OCI-LY1 (cell line): ENCODE measurements around the gene ACE2.

ENCODE experiments used
- H2AFZ ChIP-seq: fragments of 200-600 bp; sonication (generic), shearing (Covaris generic); 2 replicates; pipeline ENCODE4 v1.6.0; 2014; ENCODE audit warnings: antibody characterized with exemption, mild to moderate bottlenecking, low read length
- H3F3A ChIP-seq: fragments of 200-600 bp; sonication (generic), shearing (Covaris generic); 2 replicates; pipeline ENCODE4 v1.6.0; 2014; ENCODE audit warnings: mild to moderate bottlenecking, antibody characterized with exemption, low read length, moderate library complexity; ENCODE audit not compliant: insufficient read depth
- H3K27ac ChIP-seq: fragments of 200-600 bp; sonication (generic); 2 replicates; pipeline ENCODE4 v1.5.1; 2014; ENCODE audit warnings: low read length, mixed run types, mild to moderate bottlenecking, low read depth; ENCODE audit not compliant: poor library complexity, severe bottlenecking
- H3K27me3 ChIP-seq: fragments of 200-600 bp; sonication (generic); 2 replicates; pipeline ENCODE4 v1.6.0; 2014; ENCODE audit warnings: antibody characterized with exemption, mild to moderate bottlenecking, low read length, moderate library complexity; ENCODE audit not compliant: insufficient read depth
- H3K36me3 ChIP-seq: fragments of 200-600 bp; sonication (generic); 2 replicates; pipeline ENCODE4 v1.6.1; 2014; ENCODE audit warnings: mild to moderate bottlenecking, antibody characterized with exemption, low read length, moderate library complexity, mixed read lengths; ENCODE audit not compliant: insufficient read depth
- H3K4me1 ChIP-seq: fragments of 200-600 bp; sonication (generic); 2 replicates; pipeline ENCODE4 v1.5.1; 2014; ENCODE audit warnings: mild to moderate bottlenecking, low read length, moderate library complexity; ENCODE audit not compliant: insufficient read depth, severe bottlenecking
- H3K4me2 ChIP-seq: fragments of 200-600 bp; sonication (generic), shearing (Covaris generic); 2 replicates; pipeline ENCODE4 v1.6.1; 2014; ENCODE audit warnings: low read length
- H3K4me3 ChIP-seq: fragments of 200-600 bp; sonication (generic); 2 replicates; pipeline ENCODE4 v1.5.1; 2014; ENCODE audit warnings: low read length, low read depth, mild to moderate bottlenecking, mixed read lengths; ENCODE audit not compliant: poor library complexity, severe bottlenecking
- H3K79me2 ChIP-seq: fragments of 200-600 bp; shearing (Covaris generic); 2 replicates; pipeline ENCODE4 v1.6.1; 2016; ENCODE audit warnings: mixed run types, low read length, mixed read lengths; ENCODE audit not compliant: insufficient read depth
- H3K9ac ChIP-seq: fragments of 200-600 bp; sonication (generic), shearing (Covaris generic); 2 replicates; pipeline ENCODE4 v1.6.1; 2014; ENCODE audit warnings: mild to moderate bottlenecking, low read length, mixed read lengths
- H3K9me2 ChIP-seq: fragments of 200-600 bp; sonication (generic), shearing (Covaris generic); 2 replicates; pipeline ENCODE4 v1.6.1; 2014; ENCODE audit warnings: low read depth, mild to moderate bottlenecking, low read length, mixed read lengths
- H3K9me3 ChIP-seq: fragments of 200-600 bp; shearing (Covaris generic); 2 replicates; pipeline ENCODE4 v1.6.1; 2014; ENCODE audit warnings: low read length, mixed read lengths
- H4K20me1 ChIP-seq: fragments of 200-600 bp; sonication (generic), shearing (Covaris generic); 2 replicates; pipeline ENCODE4 v1.6.0; 2016; ENCODE audit warnings: mild to moderate bottlenecking, low read length; ENCODE audit not compliant: insufficient read depth
- CTCF ChIP-seq: fragments of 200-600 bp; sonication (generic), shearing (Covaris generic); IDR thresholded peaks from 2 replicates; pipeline ENCODE4 v1.5.1; 2017; ENCODE audit warnings: mild to moderate bottlenecking, antibody characterized with exemption, low read length, moderate library complexity, mixed read lengths
- EZH2 ChIP-seq: fragments of 200-600 bp; sonication (generic), shearing (Covaris generic); IDR thresholded peaks from 2 replicates; pipeline ENCODE4 v1.8.0; 2017; ENCODE audit warnings: borderline replicate concordance, mixed run types, mild to moderate bottlenecking, antibody characterized with exemption, low read length, moderate library complexity, mixed read lengths

The ACE2 gene

GRCh38 chrX:15600049-15600448 lies 711 bp downstream of the ACE2 start:
- Histone ChIP-seq H3K9ac (no peak overlapping the region), H3K36me3 (no peaks in the 10 kb centered on the region), H3K27ac (no peak overlapping the region), H3K9me3 (no peaks in the 10 kb centered on the region), H3K27me3 (no peaks in the 10 kb centered on the region), H3K4me1 (no peaks in the 10 kb centered on the region), H3K9me2 (no peaks in the 10 kb centered on the region), H2AFZ (no peak overlapping the region), H3K4me2 (no peak overlapping the region), H3F3A (no peaks in the 10 kb centered on the region), H3K4me3 (no peak overlapping the region), H3K79me2 (no peaks in the 10 kb centered on the region), H4K20me1 (no peaks in the 10 kb centered on the region)
- TF ChIP-seq EZH2 (no peak), CTCF (no peak)

- Histone ChIP-seq H3K36me3 (no peaks in the 10 kb centered on the region), H3K4me1 (no peaks in the 10 kb centered on the region), H3K9ac (no peak overlapping the region), H3K4me3 (no peak overlapping the region), H3K9me2 (no peaks in the 10 kb centered on the region), H3K79me2 (no peaks in the 10 kb centered on the region), H2AFZ (no peak overlapping the region), H3K9me3 (no peaks in the 10 kb centered on the region), H3K4me2 (no peak overlapping the region), H3K27ac (no peak overlapping the region), H3K27me3 (no peaks in the 10 kb centered on the region), H4K20me1 (no peaks in the 10 kb centered on the region), H3F3A (no peaks in the 10 kb centered on the region)
- TF ChIP-seq EZH2 (no peak), CTCF (no peak)
Measured at GRCh38 chrX:15599461-15599860, 1.3 kb downstream of the ACE2 start.

- no peaks in the 10 kb centered on the region for H3K9me3 ChIP-seq
- no peaks in the 10 kb centered on the region for H3K36me3 ChIP-seq
- H3K4me1 ChIP-seq: no peaks in the 10 kb centered on the region
- TF ChIP-seq EZH2 (no peak), CTCF (no peak)
- no peak overlapping the region for H3K9ac ChIP-seq
- no peak overlapping the region for H3K4me2 ChIP-seq
- H3K27ac ChIP-seq: no peak overlapping the region
- H3F3A ChIP-seq: no peaks in the 10 kb centered on the region
- H3K9me2 ChIP-seq: no peaks in the 10 kb centered on the region
- no peaks in the 10 kb centered on the region for H4K20me1 ChIP-seq
- no peak overlapping the region for H2AFZ ChIP-seq
- H3K4me3 ChIP-seq: no peak overlapping the region
- no peaks in the 10 kb centered on the region for H3K27me3 ChIP-seq
- H3K79me2 ChIP-seq: no peaks in the 10 kb centered on the region
Measured at GRCh38 chrX:15598026-15598425, 2.7 kb downstream of the ACE2 start.
